BJ (cell line): Measurements from ENCODE around the gene TARS3. TPM values are rescaled to one million over a fixed set of nuclear protein-coding genes. Genes with fewer than 3 reads are reported as not detected.
"Not testable (repeated sequence)": the region's sequence is repeated elsewhere in the genome, so short reads cannot be mapped to it uniquely, and the experiment has no call there.

Source experiments
- CTCF ChIA-PET: fragments of 350-600 bp; formaldehyde crosslinking; extraction: SDS; loops from one replicate; lab custom pipeline; 2021; ENCODE audit warnings: antibody characterized with exemption, inconsistent platforms; lab: Yijun Ruan, JAX
- POLR2A ChIA-PET: fragments of 300-600 bp; sonication (Branson Sonifier 250); formaldehyde crosslinking; extraction: SDS; loops from one replicate; lab custom pipeline; 2021; ENCODE audit warnings: antibody characterized with exemption; lab: Charles Lee
- DNase-seq: peaks from one replicate; pipeline ENCODE4 v3.0.0-alpha.2; 2011; ENCODE audit warnings: low read depth
- H3K27me3 ChIP-seq: 2 replicates; pipeline ENCODE4 v1.6.0; 2011; ENCODE audit warnings: low read length; ENCODE audit not compliant: control insufficient read depth, insufficient read depth
- H3K36me3 ChIP-seq: 2 replicates; pipeline ENCODE4 v1.5.1; 2011; ENCODE audit warnings: low read length; ENCODE audit not compliant: control insufficient read depth, insufficient read depth
- H3K4me3 ChIP-seq: 2 replicates; pipeline ENCODE4 v1.5.1; 2011; ENCODE audit warnings: low read depth, mild to moderate bottlenecking, control low read depth, low read length
- CTCF ChIP-seq: IDR thresholded peaks from 2 replicates; pipeline ENCODE4 v1.5.1; 2011; ENCODE audit warnings: low read depth, mild to moderate bottlenecking, control low read depth, inconsistent platforms, low read length, moderate library complexity; ENCODE audit not compliant: insufficient read depth
- polyA minus RNA-seq: library from RNA; depleted of rRNA, polyadenylated mRNA; stranded (reverse); fragments of >200 nt; gene quantifications from 2 replicates; pipeline ENCODE4 v1.2.3, GENCODE V29; 2011; rRNA and poly(A)+ RNA removed
- polyA plus RNA-seq: library from polyadenylated mRNA; depleted of rRNA; stranded (reverse); fragments of >200 nt; gene quantifications from 2 replicates; pipeline ENCODE4 v1.2.3, GENCODE V29; 2011; rRNA removed

TARS3 gene
- 3.1 and 4.6 TPM in 2 replicates for polyA plus RNA-seq
- polyA minus RNA-seq: 4.2 and 4.4 TPM in 2 replicates

- ChIA-PET POLR2A (no interaction called here), CTCF (interaction anchor here (0.6 to 2.1 kb wide), 2 partner anchors 10 to 81 kb away, joined by 3 to 5 read pairs; no protein-coding TSS in a partner anchor)
- DNase-seq: peak; percentile 29
- Histone ChIP-seq H3K36me3 (peaks cover 10% of the 10 kb centered on the region), H3K27me3 (no peaks in the 10 kb centered on the region), H3K4me3 (peak within 1 kb of the TSS; percentile 87)
- TF ChIP-seq CTCF: no peak
Observed at GRCh38 chr15:101723874-101724674, at the start of gene TARS3. Gene TARS3, minus strand, starts transcription at chr15:101724473. Its CDS starts 86 bp downstream, at chr15:101724387.

- DNase-seq: no peak
- Histone ChIP-seq H3K4me3 (no peak overlapping the region), H3K27me3 (no peaks in the 10 kb centered on the region), H3K36me3 (no peaks in the 10 kb centered on the region)
- POLR2A ChIA-PET: no interaction called here
- CTCF ChIA-PET: interaction anchor here (0.6 kb wide), 1 partner anchor 65 kb away, joined by 3 read pairs; no protein-coding TSS in a partner anchor
- TF ChIP-seq CTCF: peak; percentile 20; the same call in 1 of the 2 replicates
Observed at GRCh38 chr15:101773496-101774100, 49.3 kb upstream of the TARS3 start.

- Histone ChIP-seq H3K27me3 (no peaks in the 10 kb centered on the region), H3K4me3 (no peak overlapping the region), H3K36me3 (no peaks in the 10 kb centered on the region)
- ChIA-PET POLR2A (no interaction called here), CTCF (interaction anchor here (0.6 kb wide), 2 partner anchors 65 to 114 kb away, joined by 3 read pairs; no protein-coding TSS in a partner anchor)
- TF ChIP-seq CTCF: no peak
- no peak for DNase-seq
Observed at GRCh38 chr15:101772921-101773320, 48.6 kb upstream of the TARS3 start.

GRCh38 chr15:101767083-101767640 lies 42.9 kb upstream of the TARS3 start:
- DNase-seq, POLR2A ChIA-PET, H3K27me3 ChIP-seq, H3K36me3 ChIP-seq, H3K4me3 ChIP-seq, CTCF ChIA-PET: not testable (repeated sequence)

- TF ChIP-seq CTCF: no peak
- no peak for DNase-seq
- Histone ChIP-seq H3K4me3 (no peak overlapping the region), H3K27me3 (no peaks in the 10 kb centered on the region), H3K36me3 (no peaks in the 10 kb centered on the region)
- POLR2A ChIA-PET: no interaction called here
- CTCF ChIA-PET: interaction anchor here (1.0 to 1.5 kb wide), 2 partner anchors 46 to 63 kb away, joined by 3 to 4 read pairs; no protein-coding TSS in a partner anchor
Observed at GRCh38 chr15:101765772-101766456, 41.6 kb upstream of the TARS3 start.

- H3K4me3 ChIP-seq, H3K36me3 ChIP-seq, H3K27me3 ChIP-seq, POLR2A ChIA-PET, DNase-seq: not testable (repeated sequence)
- CTCF ChIA-PET: interaction anchor here (0.5 to 1.5 kb wide), 2 partner anchors 46 to 422 kb away, joined by 3 read pairs; no protein-coding TSS in a partner anchor
Observed at GRCh38 chr15:101765340-101765671, 41.0 kb upstream of the TARS3 start.

- H3K36me3 ChIP-seq, H3K27me3 ChIP-seq, DNase-seq, H3K4me3 ChIP-seq, POLR2A ChIA-PET: not testable (repeated sequence)
- CTCF ChIA-PET: interaction anchor here (0.5 to 1.5 kb wide), 2 partner anchors 45 to 421 kb away, joined by 3 read pairs; no protein-coding TSS in a partner anchor
Observed at GRCh38 chr15:101764669-101765339, 40.5 kb upstream of the TARS3 start.
